Skin of body (tissue), 2 donors: Measurements from ENCODE around the gene CC2D2B. TPM values are rescaled to one million over a fixed set of nuclear protein-coding genes. Genes with fewer than 3 reads are reported as not detected.
"Not testable (repeated sequence)": the region's sequence is repeated elsewhere in the genome, so short reads cannot be mapped to it uniquely, and the experiment has no call there.

ENCODE experiments used
- DNase-seq: peaks from one replicate; lab custom pipeline; 2025; lab: John Stamatoyannopoulos, UW
- total RNA-seq: library from RNA; depleted of rRNA; stranded (reverse); fragments of >200 nt; gene quantifications from one replicate; pipeline ENCODE4 v1.2.3, GENCODE V29; 2014

The CC2D2B gene
- total RNA-seq, 1 donor from 2014 or later, result 1.6 TPM

GRCh38 chr10:95906677-95907455 is 909 bp upstream of the CC2D2B start:
- DNase-seq, result peak; percentile 58

- no peak for DNase-seq
These were observed 675 bp downstream of the CC2D2B start for GRCh38 chr10:95908450-95908849.

DNA sequence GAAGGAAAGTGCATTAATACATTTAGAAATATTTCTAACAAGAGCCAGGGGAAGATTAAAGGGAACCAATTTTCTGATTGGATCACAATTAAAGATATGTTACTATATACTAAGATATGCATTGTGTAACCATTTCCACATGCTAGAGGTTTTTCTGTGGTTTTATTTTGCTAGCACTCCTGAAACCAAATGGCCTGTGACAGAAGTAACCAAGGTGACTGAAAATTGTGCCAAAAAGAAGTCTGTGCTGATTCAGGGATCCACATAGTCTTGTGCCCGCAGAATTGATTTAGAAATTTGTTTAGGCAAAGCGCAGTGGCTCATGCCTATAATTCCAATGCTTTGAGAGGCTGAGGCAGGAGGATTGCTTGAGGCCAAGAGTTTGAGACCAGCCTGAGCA is 1.8 kb downstream of the CC2D2B start:
- no peak for DNase-seq

DNA sequence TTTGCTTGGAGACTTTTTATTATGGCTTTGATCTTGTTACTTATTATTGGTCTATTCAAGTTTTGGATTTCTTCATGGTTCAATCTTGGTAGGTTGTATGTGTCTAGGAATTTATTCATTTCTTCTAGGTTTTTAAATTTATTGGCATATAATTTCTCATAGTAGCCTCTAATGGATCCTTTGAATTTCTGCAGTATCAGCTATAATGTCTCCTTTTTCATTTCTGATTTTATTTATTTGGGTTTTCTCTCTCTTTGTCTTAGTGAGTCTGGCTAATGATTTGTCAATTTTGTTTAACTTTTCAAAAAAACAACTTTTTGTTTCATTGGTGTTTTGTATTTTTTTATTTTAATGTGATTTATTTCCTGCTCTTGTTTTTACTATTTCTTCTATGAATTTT is 8.3 kb downstream of the CC2D2B start:
- not testable (repeated sequence) for DNase-seq

DNA sequence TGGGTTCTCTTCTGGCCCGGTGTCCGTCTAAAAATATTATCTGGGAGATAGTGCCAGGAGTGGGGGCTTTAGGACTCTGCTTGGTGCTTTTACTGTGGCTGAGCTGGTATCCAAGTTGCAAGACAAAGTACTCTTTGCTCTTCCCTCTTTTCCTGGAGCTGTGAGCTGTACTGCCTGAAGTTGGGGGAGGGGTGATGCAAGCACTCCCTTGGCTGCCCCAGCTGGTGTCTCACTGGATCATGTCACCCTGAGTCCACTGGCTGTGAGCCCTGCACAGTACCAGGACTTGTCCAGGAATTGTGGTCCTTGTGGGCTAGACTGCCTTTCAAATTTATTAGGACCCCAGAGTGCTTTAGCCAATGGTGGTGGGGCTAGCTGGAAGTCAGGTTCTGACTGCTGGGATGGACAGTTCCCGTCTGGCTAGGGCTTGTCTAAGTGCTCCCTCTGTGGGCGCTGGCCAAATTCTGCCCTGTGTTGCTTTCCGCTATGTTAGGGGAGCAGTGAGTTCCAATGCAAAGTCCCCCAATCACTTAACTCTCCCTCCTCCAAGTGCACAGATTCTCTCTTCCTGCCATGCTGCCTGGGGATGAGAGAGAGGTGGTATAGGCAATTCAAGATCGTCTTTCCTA is 13.1 kb downstream of the CC2D2B start:
- DNase-seq, result no peak

DNA sequence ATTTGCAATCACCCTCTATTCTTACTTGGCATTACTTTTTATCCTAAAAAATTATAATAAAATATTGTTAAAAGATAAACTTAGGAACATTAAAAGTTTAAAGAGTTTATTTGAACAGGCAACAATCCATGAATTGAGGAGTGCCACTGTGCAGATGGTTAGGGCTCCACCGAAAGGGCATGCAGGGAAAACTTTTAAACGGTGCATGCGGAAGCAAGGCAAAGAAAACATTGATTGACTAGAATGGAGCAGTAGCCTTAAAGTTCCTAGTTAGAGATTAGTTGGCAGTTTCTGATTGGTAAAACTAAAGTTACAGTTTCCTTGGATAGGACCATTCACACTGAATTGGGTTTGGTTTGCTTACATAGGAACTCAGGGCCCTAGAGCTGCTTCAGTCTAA is 17.3 kb downstream of the CC2D2B start:
- no peak for DNase-seq

DNA sequence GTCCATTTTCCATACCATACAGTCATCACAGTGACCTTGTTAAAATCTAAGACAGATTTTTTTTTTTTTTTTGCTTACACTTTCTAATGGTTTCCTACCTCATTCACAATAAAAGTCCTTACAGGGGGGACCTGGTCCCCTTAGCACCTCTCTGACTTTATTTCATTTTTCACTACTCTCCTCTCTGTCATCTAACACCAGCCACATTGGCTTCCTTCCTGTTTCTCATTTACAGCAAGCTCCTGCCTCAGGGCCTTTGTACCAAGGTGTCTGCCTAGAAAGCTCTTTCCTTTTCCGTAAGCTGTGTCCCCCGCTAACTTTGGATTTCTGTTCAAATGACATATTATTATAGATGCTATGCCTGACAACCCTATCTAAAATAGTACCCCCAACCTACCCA is 27.7 kb downstream of the CC2D2B start:
- DNase-seq, result no peak

- no peak for DNase-seq
These were observed 33.3 kb downstream of the CC2D2B start for GRCh38 chr10:95941115-95941514.

DNA sequence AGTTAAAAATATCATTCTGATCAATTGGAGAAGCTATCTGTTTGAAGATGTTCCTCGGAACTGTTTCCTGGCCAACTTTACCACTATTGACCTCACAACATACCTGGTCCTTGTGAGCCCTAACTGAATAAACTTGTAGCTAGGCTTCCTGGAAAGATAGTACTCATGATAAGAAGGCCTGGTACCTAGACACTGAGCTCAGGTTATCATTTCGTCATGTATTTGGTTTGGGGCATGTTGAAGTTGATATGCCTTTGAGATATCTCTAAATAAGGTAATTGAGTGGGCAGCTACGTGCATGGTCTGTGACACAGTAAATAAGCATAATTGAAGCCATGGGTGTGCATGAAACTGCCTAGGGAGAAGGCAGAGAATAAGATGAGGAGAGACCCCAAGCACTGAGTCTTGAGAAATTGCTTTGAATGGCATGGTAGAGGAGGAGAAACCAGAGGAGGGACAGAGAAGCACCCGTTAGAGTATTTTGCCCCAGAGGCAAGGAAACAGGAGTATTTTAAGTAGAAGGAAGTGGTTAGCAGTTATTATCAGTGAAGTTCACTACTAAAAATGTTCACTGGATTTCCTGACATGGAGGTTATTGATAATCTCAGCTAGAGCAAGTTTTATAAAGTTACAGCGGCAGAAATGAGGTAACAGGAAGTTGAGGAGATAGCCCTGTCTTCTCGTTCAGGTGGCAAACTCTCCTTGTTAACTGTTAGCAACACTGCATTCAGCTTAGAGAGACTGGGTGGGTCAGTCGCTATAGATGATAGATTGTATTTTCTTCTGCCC is 55.6 kb downstream of the CC2D2B start:
- DNase-seq, result no peak

- DNase-seq, result no peak
These were observed 56.2 kb downstream of the CC2D2B start for GRCh38 chr10:95963991-95964389.

DNA sequence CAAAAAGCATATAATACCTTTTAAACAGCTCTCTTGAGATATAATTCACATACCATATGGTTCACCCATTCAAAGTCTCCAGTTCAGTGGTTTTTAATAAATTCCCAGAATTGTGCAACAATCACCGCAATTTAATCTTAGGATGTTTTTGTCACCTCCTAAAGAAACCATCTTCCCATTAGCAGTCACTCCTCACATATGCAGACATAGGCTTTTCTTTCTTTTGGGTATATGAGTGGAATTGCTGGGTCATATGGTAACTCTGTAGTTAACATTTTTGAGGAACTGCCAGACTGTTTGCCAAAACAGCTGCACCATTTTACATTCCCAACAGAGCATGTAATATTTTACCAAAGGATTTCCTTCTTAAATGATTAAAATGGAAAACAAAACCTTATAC is 57.0 kb downstream of the CC2D2B start:
- no peak for DNase-seq

GRCh38 chr10:95976362-95977229 is 68.8 kb downstream of the CC2D2B start:
- DNase-seq, result no peak

DNA sequence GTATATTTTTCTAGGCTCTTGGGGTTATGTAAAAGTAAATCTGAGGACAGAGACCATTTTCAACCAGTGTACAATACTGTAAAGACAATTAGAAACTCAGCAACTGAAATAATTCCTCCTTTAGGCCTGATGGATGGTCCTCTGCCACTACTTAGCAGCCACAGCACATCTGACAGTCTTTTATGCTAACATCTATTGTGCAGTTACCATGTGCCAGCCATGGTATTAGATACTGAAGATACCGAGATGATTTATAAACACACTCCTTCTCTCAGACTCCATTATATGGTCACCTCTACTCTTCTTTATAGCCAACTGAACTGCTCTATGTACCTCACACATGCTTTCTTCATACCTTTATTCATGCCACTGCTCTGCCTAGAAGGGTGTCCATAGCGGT is 74.4 kb downstream of the CC2D2B start:
- no peak for DNase-seq

- no peak for DNase-seq
These were observed 80.1 kb downstream of the CC2D2B start for GRCh38 chr10:95987685-95988426.

DNA sequence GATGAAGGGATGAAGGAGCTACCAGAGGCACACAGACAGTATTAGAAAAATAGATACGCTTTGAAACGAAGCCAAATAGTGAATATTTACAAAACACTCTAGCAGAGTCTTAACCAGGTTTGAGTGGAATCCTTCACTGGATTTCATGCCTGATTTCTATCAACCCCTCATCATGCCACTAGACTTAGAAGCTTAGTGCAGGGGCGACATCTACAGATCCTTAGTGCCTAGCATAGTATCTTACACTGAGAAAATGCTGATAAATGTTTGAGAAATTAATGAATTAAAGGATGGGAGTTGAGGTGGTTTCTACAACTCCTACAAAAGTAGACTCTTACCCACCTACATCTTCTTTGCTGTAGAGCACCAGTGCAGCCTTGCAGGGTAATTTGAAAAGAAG is 80.9 kb downstream of the CC2D2B start:
- DNase-seq, result no peak

DNA sequence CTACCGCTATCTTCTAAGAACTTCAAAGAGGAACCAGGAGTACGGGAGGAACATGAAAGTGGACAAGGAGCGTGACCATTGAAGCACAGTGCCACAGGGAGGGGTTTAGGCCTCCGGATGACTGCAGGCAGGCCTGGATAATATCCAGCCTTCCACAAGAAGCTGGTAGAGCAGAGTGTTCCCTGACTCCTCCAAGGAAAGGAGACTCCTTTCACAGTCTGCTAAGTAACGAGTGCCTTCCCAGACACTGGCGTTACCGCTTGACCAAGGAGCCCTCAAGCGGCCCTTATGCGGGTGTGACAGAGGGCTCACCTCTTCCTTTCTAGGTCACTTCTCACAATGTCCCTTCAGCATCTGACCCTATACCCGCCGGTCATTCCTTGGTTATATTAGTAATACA is 86.6 kb downstream of the CC2D2B start:
- DNase-seq, result not testable (repeated sequence)

GRCh38 chr10:95998255-95998784 is 90.5 kb downstream of the CC2D2B start:
- no peak for DNase-seq

DNA sequence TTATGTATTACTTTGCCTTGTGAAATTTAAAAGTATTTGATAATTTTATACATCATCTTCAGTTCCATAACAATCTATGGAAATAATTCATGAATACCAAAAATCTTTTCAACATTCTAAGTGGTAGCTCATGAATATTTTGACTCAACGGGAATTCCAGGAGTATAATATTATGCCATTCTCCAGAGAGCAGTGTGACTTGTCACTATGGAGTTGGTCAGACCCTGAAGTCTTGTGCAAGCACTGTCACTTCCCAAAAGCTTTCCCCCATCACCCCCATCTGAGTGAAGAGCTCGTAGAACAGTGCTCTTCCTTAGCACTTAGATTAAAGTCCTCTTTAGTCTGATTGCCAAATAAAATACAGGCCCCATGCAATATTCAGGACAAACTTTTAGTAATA is 106.2 kb downstream of the CC2D2B start:
- no peak for DNase-seq

- no peak for DNase-seq
These were observed 106.8 kb downstream of the CC2D2B start for GRCh38 chr10:96014473-96015102.

GRCh38 chr10:96017191-96017687 is 109.5 kb downstream of the CC2D2B start:
- DNase-seq, result peak; percentile 85
